CD4-positive, alpha-beta T cell treated with Interleukin-15 for 4 hours (primary cell): ENCODE data around the gene GYS1.

Experiments used
- DNase-seq: peaks from one replicate; pipeline ENCODE4 v3.0.0-alpha.2; 2020; ENCODE audit warnings: low spot score

Gene GYS1

GRCh38 chr19:49017666-49018351 lies 24.7 kb upstream of the GYS1 start:
- DNase-seq, result peak; percentile 65

DNA sequence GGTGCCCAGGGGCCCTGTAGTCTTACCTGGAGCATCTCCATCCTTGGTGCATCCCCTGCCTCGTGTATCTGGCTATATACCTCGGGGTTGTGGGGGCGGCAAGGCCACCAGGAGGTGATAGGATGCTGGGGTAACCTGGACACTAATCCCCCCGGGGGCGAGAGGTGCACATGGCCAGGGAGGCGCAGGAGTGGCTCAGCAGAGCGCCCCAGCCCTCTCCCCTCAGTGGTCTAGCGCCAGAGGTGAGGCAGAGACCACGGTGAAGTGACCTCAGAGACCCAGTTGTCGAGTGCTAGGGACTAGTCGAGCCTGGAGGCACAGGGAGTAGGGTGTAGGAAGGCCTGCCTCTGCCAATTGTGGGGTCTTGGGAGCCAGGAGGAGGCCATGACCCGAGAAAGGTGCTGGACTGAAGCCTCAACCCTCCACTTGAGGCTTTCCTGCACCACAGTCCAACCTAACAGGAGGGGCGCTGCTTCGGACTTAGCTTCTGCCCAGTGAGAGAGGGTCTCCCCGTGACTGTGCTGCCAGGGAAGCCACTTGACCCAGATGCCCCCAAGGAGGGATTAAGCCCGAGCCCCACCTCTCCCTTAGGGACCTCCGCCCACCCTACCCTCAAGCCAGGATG lies 24.0 kb upstream of the GYS1 start, which contains the start of gene LHB:
Gene LHB (minus strand): TSS at position 51 of the 625 bp plus-strand sequence. CDS start 10 bp downstream, at position 41.
- no peak for DNase-seq

GRCh38 chr19:49016067-49016839 lies 23.1 kb upstream of the GYS1 start:
- no peak for DNase-seq

- DNase-seq, result no peak
Measured at GRCh38 chr19:49014870-49015255, 21.8 kb upstream of the GYS1 start.

- DNase-seq, result no peak
Measured at GRCh38 chr19:49014123-49014869, 21.2 kb upstream of the GYS1 start.

- DNase-seq, result no peak
Measured at GRCh38 chr19:49011194-49011593, 18.1 kb upstream of the GYS1 start.

- no peak for DNase-seq
Measured at GRCh38 chr19:49010453-49010852, 17.3 kb upstream of the GYS1 start.

GRCh38 chr19:49009828-49010227 lies 16.7 kb upstream of the GYS1 start:
- DNase-seq, result no peak

DNA sequence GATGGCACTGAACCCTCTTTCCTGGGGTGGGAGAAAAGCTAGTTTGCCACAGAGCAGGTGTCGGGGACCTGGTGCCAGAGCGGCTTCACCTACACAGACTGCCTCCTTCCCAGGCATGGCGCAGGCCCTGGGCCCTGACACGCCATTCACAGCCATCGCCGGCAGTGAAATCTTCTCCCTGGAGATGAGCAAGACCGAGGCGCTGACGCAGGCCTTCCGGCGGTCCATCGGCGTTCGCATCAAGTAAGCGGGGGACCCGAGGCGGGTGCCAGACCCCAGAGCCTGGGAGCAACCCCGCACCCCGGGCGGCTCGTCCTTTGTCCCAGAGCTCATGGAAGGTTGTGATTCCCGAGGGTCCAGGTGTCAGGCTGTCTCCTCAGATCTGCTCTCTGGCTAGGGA lies 13.8 kb upstream of the GYS1 start:
- no peak for DNase-seq

GRCh38 chr19:49004964-49005614 lies 12.0 kb upstream of the GYS1 start:
- no peak for DNase-seq

- no peak for DNase-seq
Measured at GRCh38 chr19:49004133-49004532, 11.0 kb upstream of the GYS1 start.

DNA sequence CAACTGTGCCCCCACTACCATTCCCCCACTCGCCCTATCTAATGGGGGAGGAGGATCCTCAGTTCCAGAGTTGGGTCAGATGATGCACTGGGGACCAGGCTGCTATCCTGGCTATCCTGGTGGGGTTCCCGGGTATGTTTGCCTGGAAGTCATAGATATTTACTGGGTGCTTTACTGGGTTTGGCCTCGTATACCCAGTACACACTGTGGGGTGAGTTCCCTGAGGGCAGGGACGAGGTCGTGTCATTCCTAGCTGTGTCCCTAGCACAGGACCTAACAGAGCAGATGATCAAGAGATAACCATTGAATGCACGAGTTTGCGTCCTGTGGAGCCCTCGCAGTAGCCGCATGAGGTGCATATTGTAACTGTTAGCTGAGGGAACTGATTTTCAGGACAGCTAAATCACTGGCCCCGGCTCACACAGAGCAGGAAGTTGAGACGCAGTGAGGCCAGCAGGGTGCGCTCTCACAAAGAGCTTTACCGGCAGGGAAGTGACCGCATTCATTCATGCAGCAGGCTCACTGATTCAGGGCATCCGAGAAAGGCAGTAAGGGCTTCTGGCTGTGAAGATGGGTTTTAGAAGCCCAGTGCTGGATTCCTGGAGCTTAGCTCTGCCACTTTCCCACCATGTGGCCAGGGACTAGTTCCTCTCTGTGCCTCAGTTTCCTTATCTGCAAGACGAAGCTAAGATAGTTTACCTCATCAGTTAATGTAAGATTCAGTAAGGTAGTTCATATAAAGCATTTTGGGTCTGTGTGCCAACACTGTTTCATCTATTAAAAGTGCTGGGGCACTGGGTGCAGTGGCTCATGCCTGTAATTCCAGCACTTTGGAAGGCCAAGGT lies 6.6 kb upstream of the GYS1 start:
- DNase-seq, result peak; percentile 70

GRCh38 chr19:48997972-48998371 lies 4.9 kb upstream of the GYS1 start:
- DNase-seq, result peak; percentile 47

DNA sequence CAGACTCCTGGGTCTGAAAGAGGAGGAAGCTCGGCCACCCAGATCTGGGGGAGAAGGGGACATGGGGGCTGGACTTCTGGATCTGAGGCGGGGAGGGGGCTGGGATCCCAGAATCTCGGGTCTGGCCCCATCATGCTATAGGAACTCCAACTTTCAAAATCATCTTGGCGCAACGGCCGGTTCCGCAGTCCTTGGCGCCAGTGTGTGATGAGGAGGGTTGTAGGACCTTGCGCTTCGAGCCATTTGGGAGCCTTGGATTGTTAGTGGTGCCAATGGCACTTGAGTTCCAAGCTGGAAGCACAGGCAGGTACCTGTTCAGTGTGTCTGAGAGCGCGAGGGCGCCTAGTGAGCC lies 902 bp upstream of the GYS1 start:
- no peak for DNase-seq

DNA sequence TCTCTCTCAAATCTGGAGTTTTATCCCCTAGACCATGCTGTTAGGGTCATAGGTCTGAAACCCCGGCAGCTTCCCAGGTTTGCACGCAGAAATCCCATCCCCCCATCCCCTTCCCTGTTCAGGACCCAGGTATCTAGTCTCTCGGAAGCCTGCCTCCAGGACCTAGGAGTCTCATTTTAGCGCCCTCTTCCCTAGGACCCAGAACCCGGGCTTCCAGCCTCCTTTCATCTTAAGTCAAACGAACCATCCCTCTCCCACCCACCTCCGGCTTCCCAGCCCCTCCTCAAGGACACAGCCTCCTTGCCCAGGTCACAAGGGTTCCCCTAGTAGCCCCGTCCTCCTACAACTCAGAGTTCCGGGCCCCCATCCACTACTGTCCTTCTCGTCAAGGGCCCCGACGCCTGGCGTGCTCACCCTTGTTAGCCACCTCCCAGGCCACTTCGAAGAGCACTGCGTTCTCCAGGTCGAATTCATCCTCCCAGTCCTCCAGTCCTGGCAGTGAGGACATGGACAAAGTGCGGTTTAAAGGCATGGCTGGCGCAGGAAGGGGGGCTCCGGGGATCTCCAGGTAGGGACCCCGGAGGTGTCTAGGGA lies 431 bp downstream of the GYS1 start:
- no peak for DNase-seq

DNA sequence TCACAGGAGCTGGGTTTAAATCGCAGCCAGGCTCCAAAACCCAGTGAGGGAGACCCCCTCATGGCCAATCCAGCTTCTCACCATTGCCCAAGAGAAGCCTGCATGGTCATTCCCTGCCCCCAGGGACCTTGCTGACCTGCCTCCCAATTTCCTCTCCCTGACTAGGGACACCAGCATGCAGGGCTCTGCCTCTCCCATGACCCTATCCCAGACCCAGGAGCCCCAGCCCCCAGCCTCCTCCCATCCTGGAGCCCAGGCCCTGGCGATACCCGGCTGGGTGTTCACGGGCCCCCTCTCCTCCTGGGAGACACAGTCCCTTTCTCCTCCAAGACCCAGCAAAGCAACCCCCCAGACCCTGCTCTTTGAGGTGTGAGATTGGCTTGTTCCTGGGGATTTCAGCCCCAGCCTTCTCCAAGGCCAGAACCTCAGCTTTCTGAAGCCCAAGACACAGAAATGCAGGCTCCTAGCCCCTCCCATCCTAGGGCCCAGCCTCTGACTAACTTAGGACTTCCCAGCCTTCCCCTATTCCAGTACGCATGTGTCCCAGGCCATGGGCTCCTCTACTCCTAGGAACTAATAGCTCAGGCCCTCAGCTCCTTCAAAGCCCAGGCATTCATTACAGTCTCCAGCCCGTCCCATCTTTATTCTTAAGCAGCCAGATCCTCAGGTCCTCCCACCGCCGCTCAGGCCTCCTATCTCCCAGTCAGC lies 1.1 kb downstream of the GYS1 start:
- no peak for DNase-seq

DNA sequence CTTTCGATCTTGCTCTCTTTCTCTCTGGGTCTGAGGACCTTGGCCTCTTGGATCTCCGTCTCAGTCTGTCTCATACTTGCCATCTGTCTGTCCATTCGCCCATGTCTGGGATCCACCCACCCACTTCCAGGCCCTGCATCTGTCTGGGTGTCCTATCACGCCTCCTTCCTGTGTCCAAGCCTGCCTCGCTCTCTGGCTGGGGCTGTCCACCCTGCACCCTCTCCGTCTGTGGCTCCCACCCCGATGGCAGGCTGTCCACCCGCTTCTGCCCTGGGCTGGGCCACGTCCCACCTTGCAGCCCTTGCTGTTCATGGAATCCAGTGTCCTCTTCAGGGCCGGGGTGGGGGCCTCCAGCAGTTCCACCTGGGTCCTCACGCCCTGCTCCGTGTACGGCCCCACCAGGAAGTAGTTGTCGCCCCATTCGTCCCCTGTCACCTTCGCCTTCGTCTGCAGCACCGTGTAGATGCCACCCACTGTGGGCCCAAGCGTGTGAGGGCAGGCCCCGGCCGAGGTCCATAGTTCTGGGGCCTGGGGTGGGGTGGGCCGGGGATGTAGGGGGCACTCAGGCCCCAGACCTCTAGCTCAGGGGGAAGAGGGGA lies 2.0 kb downstream of the GYS1 start:
- no peak for DNase-seq

DNA sequence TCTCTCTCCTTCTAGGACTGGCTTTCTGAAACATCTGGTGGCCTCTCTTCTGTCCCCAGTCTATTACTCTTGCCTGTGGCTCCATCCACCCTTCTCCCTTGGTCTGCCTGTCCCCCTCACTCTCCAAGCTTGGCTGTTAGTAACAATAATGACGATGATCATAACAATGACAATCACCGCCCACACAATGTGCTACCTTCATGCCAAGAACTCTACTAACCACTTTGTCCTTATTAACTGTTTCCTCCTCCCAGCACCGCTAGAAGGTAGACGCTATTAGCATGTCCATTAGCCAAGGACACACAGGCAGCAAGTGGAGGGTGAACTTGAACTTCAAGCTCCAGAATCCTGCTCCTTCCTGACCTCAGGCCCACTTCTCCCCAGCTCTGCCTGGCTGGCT lies 2.7 kb downstream of the GYS1 start:
- no peak for DNase-seq

GRCh38 chr19:48989701-48990291 lies 3.3 kb downstream of the GYS1 start:
- DNase-seq, result no peak
